Nucleus accumbens (tissue), 56 donors: ENCODE results near the gene CYP2B6.
"Not testable (repeated sequence)": the region's sequence is repeated elsewhere in the genome, so short reads cannot be mapped to it uniquely, and the experiment has no call there.

Experiments used
- DNase-seq, 56 donors: peaks; one replicate each; lab custom pipeline; 2025; lab: John Stamatoyannopoulos, UW

CYP2B6 gene

DNA sequence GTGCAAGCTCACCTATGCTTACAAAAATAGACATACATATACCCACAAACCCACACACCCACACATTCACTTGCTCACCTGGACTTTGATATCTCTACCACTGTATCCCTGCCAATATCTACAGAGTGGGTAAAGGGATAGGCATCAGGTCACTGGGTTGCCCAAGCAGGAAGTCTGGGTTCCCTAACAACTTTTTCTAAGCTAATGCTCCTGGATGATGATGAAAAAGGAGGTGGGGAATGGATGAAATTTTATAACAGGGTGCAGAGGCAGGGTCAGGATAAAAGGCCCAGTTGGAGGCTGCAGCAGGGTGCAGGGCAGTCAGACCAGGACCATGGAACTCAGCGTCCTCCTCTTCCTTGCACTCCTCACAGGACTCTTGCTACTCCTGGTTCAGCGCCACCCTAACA lies at the start of gene CYP2B6:
Gene CYP2B6 (plus strand): TSS at position 311 of the 410 bp plus-strand sequence. CDS start 24 bp downstream, at position 335.
- DNase-seq, result no peak

DNA sequence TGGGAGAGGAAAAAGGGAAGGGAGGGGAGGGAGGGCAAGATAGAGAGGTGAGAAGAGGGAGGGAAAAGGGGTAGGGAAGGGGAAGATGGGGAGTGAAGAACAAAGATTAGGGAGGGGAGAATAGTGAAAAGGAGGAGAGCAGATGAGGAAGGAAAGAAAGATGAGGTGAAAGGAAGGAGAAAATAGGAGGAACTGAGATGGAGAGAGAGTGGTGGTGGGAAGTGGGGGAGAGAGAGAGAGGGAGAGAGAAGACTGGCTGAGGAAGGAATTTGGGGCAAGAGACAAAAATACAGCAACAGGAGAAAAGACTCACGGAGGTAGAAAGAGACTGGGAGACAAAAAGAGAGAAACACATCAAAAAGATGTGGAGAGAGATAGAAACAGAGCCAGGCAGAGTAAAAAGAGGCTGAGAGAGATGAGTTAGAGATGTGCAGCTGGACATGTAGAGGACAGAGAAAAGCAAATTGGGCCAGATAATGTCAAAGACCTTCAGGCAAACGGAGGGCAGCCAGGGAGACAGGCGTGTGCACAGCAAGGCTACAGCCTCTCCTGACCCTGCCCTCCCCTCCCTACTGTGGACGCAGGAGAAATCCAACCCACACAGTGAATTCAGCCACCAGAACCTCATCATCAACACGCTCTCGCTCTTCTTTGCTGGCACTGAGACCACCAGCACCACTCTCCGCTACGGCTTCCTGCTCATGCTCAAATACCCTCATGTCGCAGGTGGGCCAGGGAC lies 49.4 kb upstream of the CYP2B6 start:
- no peak for DNase-seq

DNA sequence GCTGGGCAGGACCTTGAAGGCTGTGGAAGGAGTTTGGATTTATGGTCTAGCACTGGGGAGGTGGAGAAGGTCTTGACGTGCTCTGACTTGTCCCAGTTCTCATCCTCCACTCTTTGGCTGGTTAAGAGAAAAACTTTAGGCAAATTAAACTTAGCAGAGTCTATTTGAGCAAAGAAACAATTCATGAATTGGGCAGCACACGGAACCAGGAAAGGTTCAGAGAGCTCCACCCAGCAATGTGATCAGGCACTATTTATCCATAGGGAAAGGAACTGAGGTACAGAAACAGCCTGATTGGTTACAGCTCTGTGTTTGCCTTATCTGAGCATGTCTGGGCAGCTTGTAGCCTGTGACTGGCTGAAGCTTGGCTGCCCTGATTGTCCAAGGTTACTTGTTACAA lies 45.4 kb upstream of the CYP2B6 start:
- no peak for DNase-seq

DNA sequence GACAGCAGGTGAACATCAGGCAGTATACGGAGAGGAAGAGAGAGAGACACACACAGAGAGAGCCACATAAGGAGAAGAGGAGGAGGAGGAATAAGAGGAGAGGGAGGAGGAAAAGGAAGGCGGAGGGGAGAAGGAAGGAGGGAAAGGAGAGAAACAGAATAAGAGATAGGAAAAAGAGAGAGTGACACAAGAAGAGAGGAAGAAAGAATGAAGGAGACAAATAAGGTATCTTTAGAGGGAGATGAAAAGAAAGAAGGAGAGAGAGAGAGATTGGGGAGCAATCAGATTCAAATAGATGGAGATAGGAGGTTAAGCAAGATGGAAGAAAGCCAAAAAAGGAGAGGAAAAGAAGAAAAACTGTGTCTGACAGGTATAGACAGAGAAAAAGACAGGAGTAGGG lies 44.0 kb upstream of the CYP2B6 start:
- DNase-seq, result no peak

DNA sequence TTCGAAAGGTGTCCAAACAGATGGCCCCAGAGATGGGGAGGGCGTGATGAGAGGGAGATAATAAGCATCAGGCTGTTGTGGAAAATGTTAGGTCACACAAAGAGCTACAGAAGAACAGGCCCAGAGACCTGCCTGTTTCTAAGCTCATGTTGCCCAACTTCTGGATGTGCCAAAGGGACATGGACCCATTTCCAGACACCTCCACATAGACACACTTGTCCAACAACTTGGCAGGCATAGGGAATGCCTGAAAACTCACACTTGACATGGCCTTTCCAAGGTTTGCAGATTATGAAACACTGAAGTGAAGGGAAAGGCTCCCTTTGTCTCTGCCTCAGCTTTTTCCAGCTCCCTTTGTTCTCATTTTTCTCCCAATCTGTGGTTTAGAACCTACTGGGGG lies 43.5 kb upstream of the CYP2B6 start:
- no peak for DNase-seq

DNA sequence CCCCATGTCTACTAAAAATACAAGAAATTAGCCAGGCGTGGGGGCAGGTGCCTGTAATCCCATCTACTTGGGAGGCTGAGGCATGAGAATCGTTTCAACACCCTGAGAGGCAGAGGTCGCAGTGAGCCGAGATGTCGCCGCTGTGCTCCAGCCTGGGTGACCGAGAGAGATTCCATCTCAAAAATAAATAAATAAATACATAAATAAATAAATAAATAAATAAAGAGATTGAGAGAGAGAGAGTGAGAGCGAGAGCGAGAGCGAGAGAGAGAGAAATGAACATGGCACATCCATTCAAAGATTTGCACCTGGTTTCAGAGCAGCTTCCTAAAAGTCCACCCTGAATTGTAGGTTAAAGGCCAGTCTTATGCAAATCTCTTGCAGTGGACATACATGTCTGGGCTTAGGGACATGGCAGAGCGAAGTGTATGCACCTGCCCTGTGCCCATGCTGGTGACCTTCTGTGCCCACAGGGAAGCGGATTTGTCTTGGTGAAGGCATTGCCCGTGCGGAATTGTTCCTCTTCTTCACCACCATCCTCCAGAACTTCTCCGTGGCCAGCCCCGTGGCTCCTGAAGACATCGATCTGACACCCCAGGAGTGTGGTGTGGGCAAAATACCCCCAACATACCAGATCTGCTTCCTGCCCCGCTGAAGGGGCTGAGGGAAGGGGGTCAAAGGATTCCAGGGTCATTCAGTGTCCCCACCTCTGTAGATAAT lies 42.3 kb upstream of the CYP2B6 start:
- DNase-seq, result no peak

DNA sequence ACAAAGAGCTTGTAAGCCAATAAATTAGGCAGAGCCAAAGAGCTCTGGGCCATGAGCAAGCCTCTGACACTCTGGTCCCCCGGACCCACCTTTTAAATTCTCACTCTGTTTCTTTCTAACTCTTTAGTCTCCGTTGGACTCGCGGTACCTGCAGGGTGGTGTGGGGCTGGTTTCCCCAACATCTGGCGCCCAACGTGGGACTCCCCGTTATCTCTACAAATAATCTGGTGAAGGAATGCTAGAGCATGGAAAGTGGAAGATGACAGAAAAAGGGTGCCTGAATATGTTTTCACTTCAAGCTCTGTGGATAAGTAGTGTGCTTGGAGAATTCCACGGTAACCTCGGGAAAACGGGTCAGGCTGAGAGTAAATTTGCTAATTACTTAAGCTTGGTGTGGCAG lies 36.5 kb upstream of the CYP2B6 start:
- no peak for DNase-seq

DNA sequence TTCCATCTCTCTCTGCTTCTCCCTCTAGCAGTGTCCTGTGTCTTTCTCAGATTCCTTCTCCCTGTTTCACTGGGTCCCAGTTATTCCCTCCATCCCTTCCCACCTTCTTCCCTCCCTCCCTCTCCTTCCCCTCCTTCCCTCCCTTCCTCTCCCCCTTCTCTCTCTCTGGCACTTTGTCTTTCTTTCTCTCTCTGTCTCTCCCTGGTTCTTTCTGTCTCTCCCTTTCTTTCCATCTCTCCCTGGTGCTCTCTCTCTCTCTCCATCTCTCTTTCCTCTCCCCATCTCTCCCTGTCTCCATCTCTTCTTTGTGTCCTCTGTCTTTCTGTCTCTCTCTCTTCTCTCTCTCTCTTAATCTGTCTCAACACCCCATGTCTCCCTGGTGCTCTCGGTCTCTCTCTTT lies 31.7 kb upstream of the CYP2B6 start:
- DNase-seq, result no peak

DNA sequence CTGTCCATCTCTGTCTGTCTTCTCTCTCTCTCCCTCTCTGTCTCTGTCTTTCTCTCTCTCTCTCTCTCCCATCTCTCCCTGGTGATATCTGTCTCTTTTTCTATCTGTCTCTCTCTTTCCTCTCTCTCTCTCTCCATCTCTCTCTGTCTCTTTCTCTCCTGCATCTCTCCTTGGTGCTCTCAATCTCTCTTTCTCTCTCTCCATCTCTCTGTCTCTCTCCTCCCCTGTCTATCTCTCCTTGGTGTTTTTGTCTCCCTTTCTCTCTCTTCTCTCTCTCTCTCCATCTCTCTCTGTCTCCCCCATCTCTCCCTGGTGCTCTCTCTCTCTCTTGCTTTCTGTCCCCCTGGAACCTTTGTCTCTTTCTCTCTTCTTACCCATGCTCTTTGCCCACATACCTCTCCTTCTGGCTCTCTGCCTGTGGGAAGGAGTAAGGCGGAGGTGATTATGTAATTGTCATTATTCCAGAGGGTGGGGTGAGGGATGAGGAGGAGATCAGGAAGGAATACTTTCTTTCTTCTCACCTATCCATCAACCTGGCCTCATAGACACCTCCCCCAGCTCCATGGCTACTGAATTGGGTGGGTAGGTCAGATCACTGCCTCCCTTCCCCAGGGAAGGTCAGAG lies 30.9 kb upstream of the CYP2B6 start:
- no peak for DNase-seq

DNA sequence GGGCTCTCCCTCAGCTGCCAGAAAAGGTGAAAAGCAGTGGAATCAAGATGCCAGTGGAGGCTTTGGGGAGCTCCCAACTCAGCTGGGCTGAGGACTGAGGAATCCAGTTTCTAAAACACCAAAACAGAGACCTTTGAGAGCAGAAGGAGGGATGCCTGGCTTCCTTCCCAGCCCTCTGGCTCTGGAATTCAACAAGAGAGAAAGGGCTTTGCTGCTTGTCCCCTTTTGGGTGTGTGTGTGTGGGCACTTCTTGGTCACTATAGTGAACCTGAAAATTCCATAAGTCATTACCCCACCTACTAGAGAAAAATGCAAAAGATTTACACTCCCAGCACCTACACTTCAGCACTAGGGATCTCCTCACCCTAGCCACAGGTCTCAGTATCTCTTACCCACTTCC lies 30.3 kb upstream of the CYP2B6 start:
- no peak for DNase-seq

DNA sequence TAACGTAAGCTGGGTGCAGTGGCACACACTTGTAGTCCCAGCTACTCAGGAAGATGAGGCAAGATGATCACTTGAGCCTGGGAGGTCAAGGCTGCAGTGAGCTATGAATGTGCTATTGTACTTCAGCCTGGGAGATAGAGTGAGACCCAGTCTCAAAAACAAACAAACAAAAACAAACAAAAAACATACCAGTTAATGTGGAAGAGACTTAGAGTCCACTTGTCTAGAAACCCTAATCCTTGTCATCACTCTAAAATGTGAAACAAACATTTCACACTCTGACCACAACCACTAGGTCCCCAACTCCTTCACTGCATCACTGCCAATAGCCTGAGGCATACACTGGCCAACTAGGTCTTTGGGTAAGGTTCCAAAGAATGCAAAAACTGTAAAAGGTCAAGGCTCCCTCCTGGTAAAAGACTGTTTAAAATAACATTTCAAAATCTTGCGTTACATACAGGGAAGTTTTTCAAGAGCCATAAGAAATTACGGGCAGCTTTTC lies 28.6 kb upstream of the CYP2B6 start:
- DNase-seq, result no peak

DNA sequence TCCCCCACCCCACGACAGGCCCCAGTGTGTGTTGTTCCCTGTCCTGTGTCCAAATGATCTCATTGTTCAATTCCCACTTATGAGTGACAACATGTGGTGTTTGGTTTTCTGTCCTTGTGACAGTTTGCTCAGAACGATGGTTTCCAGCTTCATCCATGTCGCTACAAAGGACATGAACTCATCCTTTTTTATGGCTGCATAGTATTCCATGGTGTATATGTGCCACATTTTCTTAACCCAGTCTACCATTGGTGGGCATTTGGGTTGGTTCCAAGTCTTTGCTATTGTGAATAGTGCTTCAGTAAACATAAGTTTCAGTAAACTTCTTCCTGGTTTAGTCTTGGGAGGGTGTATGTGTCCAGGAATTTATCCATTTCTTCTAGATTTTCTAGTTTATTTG lies 26.7 kb upstream of the CYP2B6 start:
- not testable (repeated sequence) for DNase-seq

DNA sequence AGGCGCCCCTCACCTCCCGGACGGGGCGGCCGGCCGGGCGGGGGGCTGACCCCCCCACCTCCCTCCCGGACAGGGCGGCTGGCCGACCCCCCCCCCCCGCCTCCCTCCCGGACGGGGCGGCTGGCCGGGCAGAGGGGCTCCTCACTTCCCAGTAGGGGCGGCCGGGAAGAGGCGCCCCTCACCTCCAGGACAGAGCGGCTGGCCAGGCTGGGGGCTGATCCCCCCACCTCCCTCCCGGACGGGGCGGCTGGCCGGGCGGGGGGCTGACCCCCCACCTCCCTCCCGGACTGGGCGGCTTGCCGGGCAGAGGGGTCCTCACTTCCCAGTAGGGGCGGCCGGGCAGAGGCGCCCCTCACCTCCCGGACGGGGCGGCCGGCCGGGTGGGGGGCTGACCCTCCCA lies 25.7 kb upstream of the CYP2B6 start:
- DNase-seq, result not testable (repeated sequence)

DNA sequence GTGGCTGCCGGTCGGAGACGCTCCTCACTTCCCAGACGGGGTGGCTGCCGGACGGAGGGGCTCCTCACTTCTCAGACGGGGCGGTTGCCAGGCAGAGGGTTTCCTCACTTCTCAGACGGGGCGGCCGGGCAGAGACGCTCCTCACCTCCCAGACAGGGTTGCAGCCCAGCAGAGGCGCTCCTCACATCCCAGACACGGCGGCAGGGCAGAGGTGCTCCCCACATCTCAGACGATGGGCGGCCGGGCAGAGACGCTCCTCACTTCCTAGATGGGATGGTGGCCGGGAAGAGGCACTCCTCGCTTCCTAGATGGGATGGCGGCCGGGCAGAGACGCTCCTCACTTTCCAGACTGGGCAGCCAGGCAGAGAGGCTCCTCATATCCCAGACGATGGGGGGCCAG lies 24.5 kb upstream of the CYP2B6 start:
- DNase-seq, result not testable (repeated sequence)

DNA sequence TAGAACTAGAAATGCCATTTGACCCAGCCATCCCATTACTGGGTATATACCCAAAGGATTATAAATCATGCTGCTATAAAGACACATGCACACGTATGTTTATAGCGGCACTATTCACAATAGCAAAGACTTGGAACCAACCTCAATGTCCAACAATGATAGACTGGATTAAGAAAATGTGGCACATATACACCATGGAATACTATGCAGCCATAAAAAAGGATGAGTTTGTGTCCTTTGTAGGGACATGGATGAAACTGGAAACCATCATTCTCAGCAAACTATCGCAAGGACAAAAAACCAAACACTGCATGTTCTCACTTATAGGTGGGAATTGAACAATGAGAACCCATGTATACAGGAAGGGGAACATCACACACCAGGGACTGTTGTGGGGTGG lies 23.0 kb upstream of the CYP2B6 start:
- not testable (repeated sequence) for DNase-seq

DNA sequence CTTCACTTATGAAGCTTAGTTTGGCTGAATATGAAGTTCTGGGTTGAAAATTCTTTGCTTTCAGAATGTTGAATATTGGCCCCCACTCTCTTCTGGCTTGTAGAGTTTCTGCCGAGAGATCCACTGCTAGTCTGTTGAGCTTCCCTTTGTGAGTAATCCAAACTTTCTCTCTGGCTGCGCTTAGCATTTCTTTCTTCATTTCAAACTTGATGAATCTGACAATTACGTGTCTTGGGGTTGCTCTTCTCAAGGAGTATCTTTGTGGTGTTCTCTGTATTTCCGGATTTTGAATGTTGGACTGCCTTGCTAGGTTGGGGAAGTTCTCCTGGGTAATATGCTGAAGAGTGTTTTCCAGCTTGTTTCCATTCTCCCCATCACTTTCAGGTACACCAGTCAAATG lies 21.4 kb upstream of the CYP2B6 start:
- DNase-seq, result not testable (repeated sequence)

DNA sequence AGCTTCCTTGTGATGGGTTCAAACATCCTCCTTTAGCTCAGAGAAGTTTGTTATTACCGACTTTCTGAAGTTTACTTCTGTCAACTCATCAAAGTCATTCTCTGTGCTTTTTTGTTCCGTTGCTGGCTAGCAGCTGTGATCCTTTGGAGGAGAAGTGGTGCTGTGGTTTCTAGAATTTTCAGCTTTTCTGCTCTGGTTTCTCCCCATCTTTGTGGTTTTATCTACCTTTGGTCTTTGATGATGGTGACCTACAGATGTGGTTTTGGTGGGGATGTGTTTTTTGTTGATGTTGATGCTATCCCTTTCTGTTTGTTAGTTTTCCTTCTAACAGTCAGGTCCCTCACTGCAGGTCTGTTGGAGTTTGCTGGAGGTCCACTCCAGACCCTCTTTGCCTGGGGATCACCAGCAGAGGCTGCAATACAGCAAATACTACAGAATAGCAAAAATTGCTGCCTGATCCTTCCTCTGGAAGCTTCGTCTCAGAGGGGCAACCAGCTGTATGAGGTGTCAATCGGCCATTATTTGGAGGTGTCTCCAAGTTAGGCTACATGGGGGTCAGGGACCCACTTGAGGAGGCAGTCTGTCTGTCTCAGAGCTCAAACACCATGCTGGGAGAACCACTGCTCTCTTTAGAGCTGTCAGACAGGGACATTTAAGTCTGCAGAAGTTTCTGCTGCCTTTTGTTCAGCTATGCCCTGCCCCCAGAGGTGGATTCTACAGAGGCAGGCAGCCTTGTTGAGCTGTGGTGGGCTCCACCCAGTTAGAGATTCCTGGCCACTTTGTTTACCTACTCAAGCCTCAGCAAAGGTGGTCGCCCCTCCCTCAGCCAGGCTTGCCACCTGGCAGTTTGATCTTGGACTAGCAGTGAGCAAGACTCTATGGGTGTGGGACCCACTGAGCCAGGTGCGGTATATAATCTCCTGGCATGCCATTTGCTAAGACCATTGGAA lies 20.4 kb upstream of the CYP2B6 start:
- DNase-seq, result not testable (repeated sequence)

DNA sequence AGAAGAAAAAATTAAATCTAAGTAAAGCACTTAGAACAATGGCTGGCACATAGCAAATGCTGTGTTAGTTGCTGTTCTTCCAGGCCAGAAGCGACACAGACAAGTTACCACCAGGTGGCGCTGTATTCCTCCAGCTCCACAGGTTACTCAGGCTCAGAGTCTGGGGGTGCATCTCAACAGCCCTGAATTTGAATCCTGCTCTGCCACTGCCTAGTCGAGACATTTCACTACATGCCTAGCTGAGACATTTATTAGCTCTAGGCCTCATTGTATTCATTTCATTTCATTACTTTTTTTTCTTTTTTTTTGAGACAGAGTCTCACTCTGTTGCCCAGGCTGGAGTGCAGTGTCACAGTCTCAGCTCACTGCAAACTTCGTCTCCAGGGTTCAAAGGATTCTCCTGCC lies 16.4 kb upstream of the CYP2B6 start:
- peak in 39 of 56 donors; percentile 1 to 76 (median 20) for DNase-seq

DNA sequence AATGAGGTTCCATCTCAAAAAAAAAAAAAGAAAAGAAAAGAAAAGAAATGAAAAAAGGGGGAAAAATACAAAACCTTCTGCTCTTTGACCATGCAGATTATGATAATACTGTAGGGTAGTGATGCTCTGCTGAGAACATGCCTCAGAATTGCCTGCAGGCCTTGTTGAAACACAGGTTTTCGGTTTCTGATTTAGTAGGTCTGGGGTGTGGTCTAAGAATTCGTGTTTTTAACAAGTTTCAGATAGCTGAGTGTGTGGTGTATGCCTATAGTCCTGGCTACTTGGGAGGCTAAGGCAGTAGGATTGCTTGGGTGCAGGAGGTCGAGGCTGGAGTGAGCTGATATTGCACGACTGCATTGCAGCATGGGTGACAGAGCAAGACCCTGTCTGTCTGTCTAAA lies 14.9 kb upstream of the CYP2B6 start:
- no peak for DNase-seq

DNA sequence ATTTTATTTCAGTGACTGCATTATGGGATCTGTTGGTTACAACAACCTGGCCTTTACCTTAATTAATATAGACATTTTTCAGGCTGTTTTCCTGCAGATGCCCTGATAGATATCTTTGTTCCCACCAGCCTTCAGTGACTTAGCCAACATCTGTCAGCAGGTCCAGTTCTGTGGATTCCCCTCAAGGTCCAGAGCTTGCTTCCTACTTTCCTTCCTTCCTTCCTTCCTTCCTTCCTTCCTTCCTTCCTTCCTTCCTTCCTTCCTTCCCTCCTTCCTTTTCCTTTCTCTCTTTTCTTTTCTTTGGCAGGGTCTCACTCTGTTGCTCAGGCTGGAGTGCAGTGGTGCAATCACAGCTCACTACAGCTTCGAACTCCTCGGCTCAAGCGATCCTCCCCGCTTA lies 14.4 kb upstream of the CYP2B6 start:
- DNase-seq, result no peak
